ENCODE results near the gene SUN1.
A peak's percentile ranks its signal among the peaks of the same experiment; 100 is the strongest.

Gene SUN1

GRCh38 chr7:908591-909357, 76.5 kb downstream of the SUN1 start:
- DNase-seq = peak in 1 of 2 donors; percentile 67

- peak; percentile 92 to 95 for DNase-seq
Measured at GRCh38 chr7:909358-910329, 77.4 kb downstream of the SUN1 start.

- DNase-seq = no peak
Measured at GRCh38 chr7:910441-910861, 78.2 kb downstream of the SUN1 start.

GRCh38 chr7:910931-911431, 78.7 kb downstream of the SUN1 start:
- DNase-seq = no peak

GRCh38 chr7:911791-912480, 79.7 kb downstream of the SUN1 start:
- no peak for DNase-seq

GRCh38 chr7:913736-914520, 81.7 kb downstream of the SUN1 start:
- DNase-seq = no peak

- DNase-seq = no peak
Measured at GRCh38 chr7:914521-915194, 82.4 kb downstream of the SUN1 start.

GRCh38 chr7:915291-916218, 83.3 kb downstream of the SUN1 start:
- DNase-seq = no peak

- no peak for DNase-seq
Measured at GRCh38 chr7:916291-916941, 84.1 kb downstream of the SUN1 start.

GRCh38 chr7:917255-918117, 85.2 kb downstream of the SUN1 start:
- DNase-seq = no peak

- no peak for DNase-seq
Measured at GRCh38 chr7:918118-918425, 85.8 kb downstream of the SUN1 start.

GRCh38 chr7:918441-919113, 86.3 kb downstream of the SUN1 start:
- DNase-seq = no peak

- DNase-seq = no peak
Measured at GRCh38 chr7:919114-919442, 86.8 kb downstream of the SUN1 start.

- no peak for DNase-seq
Measured at GRCh38 chr7:919924-920341, 87.7 kb downstream of the SUN1 start.

GRCh38 chr7:920351-921070, 88.2 kb downstream of the SUN1 start:
- no peak for DNase-seq

GRCh38 chr7:921071-921461, 88.8 kb downstream of the SUN1 start:
- no peak for DNase-seq

- no peak for DNase-seq
Measured at GRCh38 chr7:921581-922333, 89.5 kb downstream of the SUN1 start.
